Measurements from ENCODE around the gene KLHL41.

GRCh38 chr2:169476459-169476858, 33.0 kb upstream of the KLHL41 start:
- TF ChIP-seq, protein P1, sequence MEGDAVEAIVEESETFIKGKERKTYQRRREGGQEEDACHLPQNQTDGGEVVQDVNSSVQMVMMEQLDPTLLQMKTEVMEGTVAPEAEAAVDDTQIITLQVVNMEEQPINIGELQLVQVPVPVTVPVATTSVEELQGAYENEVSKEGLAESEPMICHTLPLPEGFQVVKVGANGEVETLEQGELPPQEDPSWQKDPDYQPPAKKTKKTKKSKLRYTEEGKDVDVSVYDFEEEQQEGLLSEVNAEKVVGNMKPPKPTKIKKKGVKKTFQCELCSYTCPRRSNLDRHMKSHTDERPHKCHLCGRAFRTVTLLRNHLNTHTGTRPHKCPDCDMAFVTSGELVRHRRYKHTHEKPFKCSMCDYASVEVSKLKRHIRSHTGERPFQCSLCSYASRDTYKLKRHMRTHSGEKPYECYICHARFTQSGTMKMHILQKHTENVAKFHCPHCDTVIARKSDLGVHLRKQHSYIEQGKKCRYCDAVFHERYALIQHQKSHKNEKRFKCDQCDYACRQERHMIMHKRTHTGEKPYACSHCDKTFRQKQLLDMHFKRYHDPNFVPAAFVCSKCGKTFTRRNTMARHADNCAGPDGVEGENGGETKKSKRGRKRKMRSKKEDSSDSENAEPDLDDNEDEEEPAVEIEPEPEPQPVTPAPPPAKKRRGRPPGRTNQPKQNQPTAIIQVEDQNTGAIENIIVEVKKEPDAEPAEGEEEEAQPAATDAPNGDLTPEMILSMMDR (IDR thresholded peaks at IDR 0.05): no peak
- TF ChIP-seq POLR2A (IDR thresholded peaks at IDR 0.05): no peak
